Epithelial cell of esophagus (primary cell): Measurements from ENCODE around the gene ASIC3.

Experiments
- DNase-seq: peaks from one replicate; pipeline ENCODE4 v3.0.0; 2010; ENCODE audit warnings: low read depth
- H3K4me3 ChIP-seq: 2 replicates; pipeline ENCODE4 v1.5.1; 2011; ENCODE audit warnings: mild to moderate bottlenecking, low read length, control low read depth
- CTCF ChIP-seq: IDR thresholded peaks from 2 replicates; pipeline ENCODE4 v1.5.1; 2011; ENCODE audit warnings: low read depth, mild to moderate bottlenecking, low read length, control low read depth, inconsistent platforms; ENCODE audit not compliant: insufficient read depth; ENCODE audit errors: missing control alignments

The ASIC3 gene

GRCh38 chr7:151014950-151015349, 33.4 kb upstream of the ASIC3 start:
- H3K4me3 ChIP-seq = no peak overlapping the region
- DNase-seq = peak; percentile 69

GRCh38 chr7:151015967-151016366, 32.4 kb upstream of the ASIC3 start:
- TF ChIP-seq CTCF = no peak
- DNase-seq = no peak
- no peak overlapping the region for H3K4me3 ChIP-seq

More at GRCh38 chr7:151014950-151015349, 33.4 kb upstream of the ASIC3 start:
- TF ChIP-seq CTCF = no peak

GRCh38 chr7:151016505-151016904, 31.8 kb upstream of the ASIC3 start:
- DNase-seq = no peak
- no peak overlapping the region for H3K4me3 ChIP-seq
- TF ChIP-seq CTCF = no peak

- DNase-seq = no peak
- no peak overlapping the region for H3K4me3 ChIP-seq
These were observed 31.4 kb upstream of the ASIC3 start for GRCh38 chr7:151016942-151017341.

GRCh38 chr7:151017370-151017952, 30.9 kb upstream of the ASIC3 start:
- TF ChIP-seq CTCF = no peak
- H3K4me3 ChIP-seq = no peak overlapping the region
- DNase-seq = no peak

More at GRCh38 chr7:151016942-151017341, 31.4 kb upstream of the ASIC3 start:
- TF ChIP-seq CTCF = no peak

- DNase-seq = peak; percentile 51
- H3K4me3 ChIP-seq = no peak overlapping the region
These were observed 30.3 kb upstream of the ASIC3 start for GRCh38 chr7:151017953-151018420.

More at GRCh38 chr7:151017953-151018420, 30.3 kb upstream of the ASIC3 start:
- peak; percentile 74 for TF ChIP-seq CTCF
